HG02884 (cell line): Measurements from ENCODE around the gene STYK1.

Experiments used
- ATAC-seq: cut with Tn5 transposase; IDR thresholded peaks from one replicate; pipeline ENCODE4 v1.9.1; 2021; ENCODE audit warnings: mild to moderate bottlenecking, moderate library complexity; ENCODE audit not compliant: unreplicated experiment

STYK1 gene

GRCh38 chr12:10673659-10674384 lies at the start of gene STYK1:
Gene STYK1 (minus strand): TSS chr12:10674052. CDS start chr12:10634618, 39,434 bp downstream.
- peak; percentile 66 for ATAC-seq

GRCh38 chr12:10722905-10723746 lies 49.3 kb upstream of the STYK1 start, which contains the start of gene YBX3:
Gene YBX3 (minus strand): TSS chr12:10723323. CDS start chr12:10723111, 212 bp downstream.
- ATAC-seq = peak; percentile 53

GRCh38 chr12:10722502-10722904 lies 48.7 kb upstream of the STYK1 start:
- ATAC-seq = peak; percentile 36

- no peak for ATAC-seq
Observed at GRCh38 chr12:10721651-10722501, 48.0 kb upstream of the STYK1 start.

GRCh38 chr12:10720974-10721650 lies 47.3 kb upstream of the STYK1 start:
- ATAC-seq = no peak

GRCh38 chr12:10719482-10719881 lies 45.6 kb upstream of the STYK1 start:
- ATAC-seq = no peak

- ATAC-seq = no peak
Observed at GRCh38 chr12:10718279-10718821, 44.5 kb upstream of the STYK1 start.

GRCh38 chr12:10717410-10717809 lies 43.6 kb upstream of the STYK1 start:
- no peak for ATAC-seq

- no peak for ATAC-seq
Observed at GRCh38 chr12:10716704-10717315, 43.0 kb upstream of the STYK1 start.

- no peak for ATAC-seq
Observed at GRCh38 chr12:10716277-10716676, 42.4 kb upstream of the STYK1 start.

GRCh38 chr12:10715491-10715890 lies 41.6 kb upstream of the STYK1 start:
- ATAC-seq = no peak

- no peak for ATAC-seq
Observed at GRCh38 chr12:10709808-10710207, 36.0 kb upstream of the STYK1 start.

- ATAC-seq = no peak
Observed at GRCh38 chr12:10708862-10709261, 35.0 kb upstream of the STYK1 start.

GRCh38 chr12:10705655-10706054 lies 31.8 kb upstream of the STYK1 start:
- no peak for ATAC-seq

GRCh38 chr12:10701843-10702242 lies 28.0 kb upstream of the STYK1 start:
- ATAC-seq = no peak

GRCh38 chr12:10701131-10701681 lies 27.4 kb upstream of the STYK1 start:
- ATAC-seq = no peak

- ATAC-seq = no peak
Observed at GRCh38 chr12:10700581-10700980, 26.7 kb upstream of the STYK1 start.

GRCh38 chr12:10697862-10698261 lies 24.0 kb upstream of the STYK1 start:
- no peak for ATAC-seq

GRCh38 chr12:10697156-10697555 lies 23.3 kb upstream of the STYK1 start:
- ATAC-seq = no peak
